ENCODE measurements around the gene PRKN. TPM values are rescaled to one million over a fixed set of nuclear protein-coding genes. Genes with fewer than 3 reads are reported as not detected.

Gene PRKN
- total RNA-seq, 2 donors from 2014 or later = 3.3 to 4.8 TPM

DNA sequence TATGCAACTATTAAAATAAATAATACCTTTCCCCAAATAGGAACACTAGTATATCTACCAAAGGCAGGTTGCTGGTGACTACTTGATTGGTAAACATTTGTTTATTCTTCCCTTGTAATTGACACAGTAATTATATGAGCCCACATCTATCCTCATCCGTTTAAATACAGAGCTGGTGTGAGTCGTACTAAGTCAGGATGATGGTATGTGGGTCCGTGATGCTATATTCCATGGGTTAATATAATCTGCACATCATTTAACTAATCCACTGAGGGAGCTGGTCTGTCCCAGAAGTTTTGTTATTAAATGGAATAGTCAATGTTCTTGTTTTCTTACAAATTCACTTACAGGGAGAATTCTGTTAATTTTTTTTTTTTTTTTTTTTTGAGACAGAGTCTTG, 1289.7 kb downstream of the PRKN start:
- Histone ChIP-seq H3K9me3 (ENCODE audit: control insufficient read depth, low read length) (no peaks in the 10 kb centered on the region), H3K4me3 (ENCODE audit: low read length) (no peak overlapping the region), H3K27me3 (ENCODE audit: control insufficient read depth, insufficient read depth, low read length, poor library complexity, severe bottlenecking) (no peaks in the 10 kb centered on the region), H3K27ac (ENCODE audit: low read depth, low read length) (no peak overlapping the region), H3K36me3 (ENCODE audit: control insufficient read depth, insufficient read depth, low read length) (no peaks in the 10 kb centered on the region), H3K4me1 (ENCODE audit: control insufficient read depth, insufficient read depth, low read length) (no peaks in the 10 kb centered on the region), H3K9ac (ENCODE audit: extremely low read depth, low read length, poor library complexity, severe bottlenecking) (no peak overlapping the region)
- Mint-ChIP-seq H3K9me3 (no peaks in the 10 kb centered on the region), H3K27ac (no peak overlapping the region), H3K27me3 (ENCODE audit: insufficient read depth) (peaks cover 28% of the 10 kb centered on the region), H3K4me3 (no peak overlapping the region), H3K36me3 (ENCODE audit: low read depth) (no peaks in the 10 kb centered on the region), H3K4me1 (peaks cover 15% of the 10 kb centered on the region)
- TF ChIP-seq, protein P1, sequence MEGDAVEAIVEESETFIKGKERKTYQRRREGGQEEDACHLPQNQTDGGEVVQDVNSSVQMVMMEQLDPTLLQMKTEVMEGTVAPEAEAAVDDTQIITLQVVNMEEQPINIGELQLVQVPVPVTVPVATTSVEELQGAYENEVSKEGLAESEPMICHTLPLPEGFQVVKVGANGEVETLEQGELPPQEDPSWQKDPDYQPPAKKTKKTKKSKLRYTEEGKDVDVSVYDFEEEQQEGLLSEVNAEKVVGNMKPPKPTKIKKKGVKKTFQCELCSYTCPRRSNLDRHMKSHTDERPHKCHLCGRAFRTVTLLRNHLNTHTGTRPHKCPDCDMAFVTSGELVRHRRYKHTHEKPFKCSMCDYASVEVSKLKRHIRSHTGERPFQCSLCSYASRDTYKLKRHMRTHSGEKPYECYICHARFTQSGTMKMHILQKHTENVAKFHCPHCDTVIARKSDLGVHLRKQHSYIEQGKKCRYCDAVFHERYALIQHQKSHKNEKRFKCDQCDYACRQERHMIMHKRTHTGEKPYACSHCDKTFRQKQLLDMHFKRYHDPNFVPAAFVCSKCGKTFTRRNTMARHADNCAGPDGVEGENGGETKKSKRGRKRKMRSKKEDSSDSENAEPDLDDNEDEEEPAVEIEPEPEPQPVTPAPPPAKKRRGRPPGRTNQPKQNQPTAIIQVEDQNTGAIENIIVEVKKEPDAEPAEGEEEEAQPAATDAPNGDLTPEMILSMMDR (conservative IDR thresholded peaks at IDR 0.05) = no peak
- 100% methylated on average over 1 to 3 of the region's 3 CpGs for WGBS, 2 experiments (ENCODE audit: insufficient coverage in 1 of 2, insufficient read length in 1 of 2)
- no peak for DNase-seq

DNA sequence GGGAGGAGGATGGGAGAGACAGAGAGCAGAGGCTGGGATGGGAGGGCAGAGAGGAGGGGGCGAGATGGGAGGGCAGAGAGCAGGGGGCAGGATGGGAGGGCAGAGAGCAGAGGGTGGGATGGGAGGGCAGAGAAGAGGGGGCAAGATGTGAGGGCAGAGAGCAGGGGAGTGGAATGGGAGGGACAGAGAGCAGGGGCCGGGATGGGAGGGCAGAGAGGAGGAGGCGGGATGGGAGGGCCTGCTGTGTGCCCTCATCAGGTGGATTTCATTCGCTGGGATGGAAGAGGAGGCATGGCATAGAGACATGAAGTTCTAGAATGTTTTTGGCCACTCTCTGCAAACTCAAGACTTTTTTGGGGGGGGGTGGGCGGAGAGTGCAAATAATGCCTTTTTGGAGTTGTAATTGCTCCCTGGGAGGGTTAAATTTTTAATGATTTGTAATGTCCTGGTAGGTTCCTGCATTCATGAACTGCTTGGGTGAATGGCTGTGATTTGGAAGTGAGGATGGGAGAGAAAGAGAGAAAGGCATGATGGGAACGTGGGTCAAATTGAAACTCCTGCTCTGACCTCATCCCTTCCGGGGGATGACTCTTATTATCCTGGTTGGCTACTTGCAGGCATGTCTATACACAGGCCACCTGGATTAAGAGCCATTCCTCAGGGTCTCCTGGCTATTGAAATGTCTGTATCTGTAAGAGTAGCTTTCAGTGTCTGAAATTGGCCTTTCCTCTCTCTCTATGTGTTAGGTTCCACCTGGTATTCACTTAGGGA, 1291.3 kb downstream of the PRKN start:
- H3K4me3 Mint-ChIP-seq = no peak overlapping the region
- 50 to 85% methylated on average over 1 to 7 of the region's 7 CpGs for WGBS, 2 experiments (ENCODE audit: insufficient coverage in 1 of 2, insufficient read length in 1 of 2)
- Histone ChIP-seq H3K27me3 (ENCODE audit: control insufficient read depth, insufficient read depth, low read length, poor library complexity, severe bottlenecking) (no peaks in the 10 kb centered on the region), H3K9me3 (ENCODE audit: control insufficient read depth, low read length) (no peaks in the 10 kb centered on the region), H3K4me3 (ENCODE audit: low read length) (no peak overlapping the region), H3K27ac (ENCODE audit: low read depth, low read length) (no peak overlapping the region), H3K36me3 (ENCODE audit: control insufficient read depth, insufficient read depth, low read length) (no peaks in the 10 kb centered on the region), H3K4me1 (ENCODE audit: control insufficient read depth, insufficient read depth, low read length) (no peaks in the 10 kb centered on the region), H3K9ac (ENCODE audit: extremely low read depth, low read length, poor library complexity, severe bottlenecking) (no peak overlapping the region)
- no peak overlapping the region for H3K27ac Mint-ChIP-seq
- no peaks in the 10 kb centered on the region for H3K36me3 Mint-ChIP-seq (ENCODE audit: low read depth)
- peaks cover 14% of the 10 kb centered on the region for H3K27me3 Mint-ChIP-seq (ENCODE audit: insufficient read depth)
- no peaks in the 10 kb centered on the region for H3K9me3 Mint-ChIP-seq
- TF ChIP-seq, protein P1 (conservative IDR thresholded peaks at IDR 0.05) = no peak
- no peak for DNase-seq
- peaks cover 15% of the 10 kb centered on the region for H3K4me1 Mint-ChIP-seq

DNA sequence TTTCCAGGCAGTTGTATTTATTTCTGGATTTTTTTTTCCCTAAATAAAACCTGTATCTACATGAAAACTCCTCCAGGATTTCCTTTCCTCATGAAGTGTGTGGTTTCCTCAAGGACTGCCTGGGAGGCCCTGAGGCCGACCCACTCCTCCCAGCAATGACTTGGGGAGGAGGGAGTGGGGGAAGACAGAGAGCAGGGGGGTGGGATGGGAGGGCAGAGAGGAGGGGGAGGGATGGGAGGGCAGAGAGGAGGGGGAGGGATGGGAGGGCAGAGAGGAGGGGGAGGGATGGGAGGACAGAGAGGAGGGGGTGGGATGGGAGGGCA, 1291.9 kb downstream of the PRKN start:
- Mint-ChIP-seq H3K4me3 (no peak overlapping the region), H3K36me3 (ENCODE audit: low read depth) (no peaks in the 10 kb centered on the region), H3K27ac (no peak overlapping the region), H3K27me3 (ENCODE audit: insufficient read depth) (peaks cover 10% of the 10 kb centered on the region), H3K9me3 (no peaks in the 10 kb centered on the region), H3K4me1 (peaks cover 15% of the 10 kb centered on the region)
- Histone ChIP-seq H3K9me3 (ENCODE audit: control insufficient read depth, low read length) (no peaks in the 10 kb centered on the region), H3K27me3 (ENCODE audit: control insufficient read depth, insufficient read depth, low read length, poor library complexity, severe bottlenecking) (no peaks in the 10 kb centered on the region), H3K27ac (ENCODE audit: low read depth, low read length) (peak overlapping the region; percentile 88), H3K9ac (ENCODE audit: extremely low read depth, low read length, poor library complexity, severe bottlenecking) (no peak overlapping the region), H3K4me3 (ENCODE audit: low read length) (no peak overlapping the region), H3K36me3 (ENCODE audit: control insufficient read depth, insufficient read depth, low read length) (no peaks in the 10 kb centered on the region), H3K4me1 (ENCODE audit: control insufficient read depth, insufficient read depth, low read length) (no peaks in the 10 kb centered on the region)
- DNase-seq = no peak
- no CpG with 5 or more reads among the region's 1 CpG for WGBS, 2 experiments (ENCODE audit: insufficient coverage in 1 of 2, insufficient read length in 1 of 2)
- TF ChIP-seq, protein P1 (conservative IDR thresholded peaks at IDR 0.05) = no peak

Data from endodermal cell (in vitro differentiated cells).